Breast epithelium (tissue), 3 donors: ENCODE measurements around the gene ADSS2.

Source experiments
- POLR2A ChIP-seq: fragments of 450-650 bp; IDR thresholded peaks from one replicate; pipeline ENCODE4 v1.6.1; 2016; ENCODE audit warnings: antibody characterized with exemption, mild to moderate bottlenecking, moderate library complexity
- POLR2AphosphoS5 ChIP-seq, 3 donors: sonication (generic); formaldehyde crosslinking; IDR thresholded peaks; one replicate each; pipeline ENCODE4 v1.6.1; 2017; ENCODE audit warnings: antibody characterized with exemption in 3 of 3
- TF ChIP-seq, protein P1 (sequence below), 3 donors: fragments of 450-650 bp; IDR thresholded peaks; one replicate each; pipeline ENCODE4 v1.5.1; 2016 to 2017; ENCODE audit warnings: antibody characterized with exemption in 3 of 3, mild to moderate bottlenecking in 3 of 3, moderate library complexity in 3 of 3

DNA sequence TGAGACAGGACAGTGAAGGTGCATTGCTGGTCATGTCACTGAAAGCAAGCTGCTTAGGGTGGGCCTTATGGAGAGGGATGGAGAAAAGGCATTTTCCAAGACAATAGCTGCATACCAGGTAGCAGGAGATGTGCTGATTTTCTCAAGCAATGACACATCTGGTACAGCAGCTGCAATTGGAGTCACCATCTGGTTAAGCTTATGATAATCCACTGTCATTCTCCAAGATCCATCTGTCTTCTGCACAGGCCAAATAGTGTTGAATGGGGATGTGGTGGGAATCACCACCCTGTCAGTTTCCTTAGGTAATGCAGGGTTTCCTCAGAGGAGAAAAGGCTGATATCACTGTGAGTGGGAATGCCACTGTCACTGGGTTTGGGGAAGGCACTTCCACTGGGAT lies 54.6 kb downstream of the ADSS2 start:
- TF ChIP-seq, protein P1, sequence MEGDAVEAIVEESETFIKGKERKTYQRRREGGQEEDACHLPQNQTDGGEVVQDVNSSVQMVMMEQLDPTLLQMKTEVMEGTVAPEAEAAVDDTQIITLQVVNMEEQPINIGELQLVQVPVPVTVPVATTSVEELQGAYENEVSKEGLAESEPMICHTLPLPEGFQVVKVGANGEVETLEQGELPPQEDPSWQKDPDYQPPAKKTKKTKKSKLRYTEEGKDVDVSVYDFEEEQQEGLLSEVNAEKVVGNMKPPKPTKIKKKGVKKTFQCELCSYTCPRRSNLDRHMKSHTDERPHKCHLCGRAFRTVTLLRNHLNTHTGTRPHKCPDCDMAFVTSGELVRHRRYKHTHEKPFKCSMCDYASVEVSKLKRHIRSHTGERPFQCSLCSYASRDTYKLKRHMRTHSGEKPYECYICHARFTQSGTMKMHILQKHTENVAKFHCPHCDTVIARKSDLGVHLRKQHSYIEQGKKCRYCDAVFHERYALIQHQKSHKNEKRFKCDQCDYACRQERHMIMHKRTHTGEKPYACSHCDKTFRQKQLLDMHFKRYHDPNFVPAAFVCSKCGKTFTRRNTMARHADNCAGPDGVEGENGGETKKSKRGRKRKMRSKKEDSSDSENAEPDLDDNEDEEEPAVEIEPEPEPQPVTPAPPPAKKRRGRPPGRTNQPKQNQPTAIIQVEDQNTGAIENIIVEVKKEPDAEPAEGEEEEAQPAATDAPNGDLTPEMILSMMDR (IDR thresholded peaks at IDR 0.05): no peak
- TF ChIP-seq POLR2A: no peak
- TF ChIP-seq POLR2AphosphoS5 (IDR thresholded peaks at IDR 0.05): no peak
